Esophagus muscularis mucosa (tissue), 3 donors: ENCODE results near the gene SAMD4B.

ENCODE experiments used
- POLR2A ChIP-seq: fragments of 450-650 bp; IDR thresholded peaks from one replicate; pipeline ENCODE4 v1.6.1; 2017; ENCODE audit warnings: antibody characterized with exemption, moderate library complexity, mild to moderate bottlenecking, low read depth
- POLR2AphosphoS5 ChIP-seq, 2 donors: sonication (generic); formaldehyde crosslinking; IDR thresholded peaks; one replicate each; pipeline ENCODE4 v1.6.1; 2017; ENCODE audit warnings: antibody characterized with exemption in 2 of 2
- TF ChIP-seq, protein P1 (sequence below), 3 experiments: fragments of 200-600 bp in 2 of 3; fragments of 450-650 bp in 1 of 3; sonication (generic) in 2 of 3; IDR thresholded peaks; one replicate each; pipeline ENCODE4 v1.5.1; 2017 to 2019; ENCODE audit warnings: antibody characterized with exemption in 3 of 3, mild to moderate bottlenecking in 2 of 3, moderate library complexity in 1 of 3

DNA sequence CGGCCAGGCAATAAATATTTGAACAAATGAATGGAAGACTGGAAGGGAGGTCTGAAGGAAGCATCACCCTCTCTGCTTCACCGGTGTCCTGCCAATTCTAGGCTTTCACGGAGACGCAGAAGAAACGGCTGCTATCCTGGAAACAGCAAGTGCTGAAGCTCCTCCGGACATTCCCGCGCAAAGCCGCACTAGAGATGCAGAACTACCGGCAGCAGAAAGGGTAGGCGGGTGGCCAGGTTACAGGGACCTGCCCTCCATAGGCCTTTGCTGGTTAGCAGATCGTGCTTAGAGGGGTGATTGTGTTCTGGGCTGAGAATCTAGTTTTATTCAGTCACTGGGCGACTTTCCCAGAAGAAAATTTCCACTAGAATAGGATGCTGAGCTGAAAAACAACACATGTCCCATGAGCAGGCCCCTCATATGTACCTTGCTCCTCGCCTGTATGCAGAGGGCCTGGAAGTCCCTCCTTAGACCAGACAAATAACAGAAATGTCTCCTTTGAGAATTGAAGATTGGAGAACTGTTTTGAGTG, 37.7 kb downstream of the SAMD4B start:
- no peak for TF ChIP-seq POLR2AphosphoS5 (IDR thresholded peaks at IDR 0.05)
- TF ChIP-seq, protein P1, sequence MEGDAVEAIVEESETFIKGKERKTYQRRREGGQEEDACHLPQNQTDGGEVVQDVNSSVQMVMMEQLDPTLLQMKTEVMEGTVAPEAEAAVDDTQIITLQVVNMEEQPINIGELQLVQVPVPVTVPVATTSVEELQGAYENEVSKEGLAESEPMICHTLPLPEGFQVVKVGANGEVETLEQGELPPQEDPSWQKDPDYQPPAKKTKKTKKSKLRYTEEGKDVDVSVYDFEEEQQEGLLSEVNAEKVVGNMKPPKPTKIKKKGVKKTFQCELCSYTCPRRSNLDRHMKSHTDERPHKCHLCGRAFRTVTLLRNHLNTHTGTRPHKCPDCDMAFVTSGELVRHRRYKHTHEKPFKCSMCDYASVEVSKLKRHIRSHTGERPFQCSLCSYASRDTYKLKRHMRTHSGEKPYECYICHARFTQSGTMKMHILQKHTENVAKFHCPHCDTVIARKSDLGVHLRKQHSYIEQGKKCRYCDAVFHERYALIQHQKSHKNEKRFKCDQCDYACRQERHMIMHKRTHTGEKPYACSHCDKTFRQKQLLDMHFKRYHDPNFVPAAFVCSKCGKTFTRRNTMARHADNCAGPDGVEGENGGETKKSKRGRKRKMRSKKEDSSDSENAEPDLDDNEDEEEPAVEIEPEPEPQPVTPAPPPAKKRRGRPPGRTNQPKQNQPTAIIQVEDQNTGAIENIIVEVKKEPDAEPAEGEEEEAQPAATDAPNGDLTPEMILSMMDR (IDR thresholded peaks at IDR 0.05) = no peak
- no peak for TF ChIP-seq POLR2A
